HL-60 (cell line): ENCODE measurements around the gene UBE2E2.

Experiments used
- CTCF ChIP-seq: IDR thresholded peaks from one replicate; pipeline ENCODE4 v1.5.1; 2011; ENCODE audit warnings: low read length, control low read depth, inconsistent platforms; ENCODE audit not compliant: insufficient read depth
- GABPA ChIP-seq: IDR thresholded peaks from 2 replicates; pipeline ENCODE4 v1.6.1; 2012; ENCODE audit warnings: low read depth
- REST ChIP-seq: IDR thresholded peaks from 2 replicates; pipeline ENCODE4 v1.6.1; 2012; ENCODE audit warnings: low read depth; ENCODE audit not compliant: insufficient replicate concordance

- no peak for TF ChIP-seq CTCF
- no peak for TF ChIP-seq GABPA
- TF ChIP-seq REST = no peak
Observed at GRCh38 chr3:23383875-23384274, 180.7 kb downstream of the UBE2E2 start.
